SIG-M5 treated with dmso at 0.1 percent for 504 hours (cell line): ENCODE measurements around the gene PLXNB1.
"Not testable (repeated sequence)": the region's sequence is repeated elsewhere in the genome, so short reads cannot be mapped to it uniquely, and the experiment has no call there.

Experiments
- DNase-seq: peaks from one replicate; lab custom pipeline; 2025; ENCODE audit not compliant: unreplicated experiment; lab: John Stamatoyannopoulos, UW

The PLXNB1 gene

GRCh38 chr3:48405971-48406370 lies 23.9 kb downstream of the PLXNB1 start:
- no peak for DNase-seq

GRCh38 chr3:48405343-48405881 lies 24.5 kb downstream of the PLXNB1 start:
- no peak for DNase-seq

GRCh38 chr3:48404440-48405342 lies 25.2 kb downstream of the PLXNB1 start:
- DNase-seq = no peak

GRCh38 chr3:48403533-48404439 lies 26.1 kb downstream of the PLXNB1 start:
- DNase-seq = no peak

GRCh38 chr3:48402907-48403306 lies 27.0 kb downstream of the PLXNB1 start:
- no peak for DNase-seq

GRCh38 chr3:48402281-48402732 lies 27.6 kb downstream of the PLXNB1 start:
- DNase-seq = no peak

- DNase-seq = not testable (repeated sequence)
These were observed 28.4 kb downstream of the PLXNB1 start for GRCh38 chr3:48401434-48401901.

GRCh38 chr3:48400824-48401433 lies 29.0 kb downstream of the PLXNB1 start:
- DNase-seq = peak; percentile 33

GRCh38 chr3:48399387-48400172 lies 30.3 kb downstream of the PLXNB1 start:
- DNase-seq = no peak

GRCh38 chr3:48398701-48399386 lies 31.0 kb downstream of the PLXNB1 start:
- DNase-seq = no peak

GRCh38 chr3:48397767-48398681 lies 31.9 kb downstream of the PLXNB1 start:
- DNase-seq = no peak

- DNase-seq = no peak
These were observed 34.2 kb downstream of the PLXNB1 start for GRCh38 chr3:48395714-48396113.

GRCh38 chr3:48394391-48394790 lies 35.5 kb downstream of the PLXNB1 start:
- DNase-seq = no peak

GRCh38 chr3:48388966-48389365 lies 40.9 kb downstream of the PLXNB1 start:
- DNase-seq = no peak

- DNase-seq = no peak
These were observed 42.3 kb downstream of the PLXNB1 start for GRCh38 chr3:48387634-48388033.

GRCh38 chr3:48372862-48373435 lies 56.9 kb downstream of the PLXNB1 start:
- no peak for DNase-seq

GRCh38 chr3:48372377-48372770 lies 57.5 kb downstream of the PLXNB1 start:
- no peak for DNase-seq
